Epithelial cell of esophagus (primary cell): Measurements from ENCODE around the gene TPPP3.

Source experiments
- DNase-seq: peaks from one replicate; pipeline ENCODE4 v3.0.0; 2010; ENCODE audit warnings: low read depth
- H3K4me3 ChIP-seq: 2 replicates; pipeline ENCODE4 v1.5.1; 2011; ENCODE audit warnings: mild to moderate bottlenecking, low read length, control low read depth
- TF ChIP-seq, protein P1 (sequence below): IDR thresholded peaks from 2 replicates; pipeline ENCODE4 v1.5.1; 2011; ENCODE audit warnings: low read depth, mild to moderate bottlenecking, low read length, control low read depth, inconsistent platforms; ENCODE audit not compliant: insufficient read depth; ENCODE audit errors: missing control alignments

TPPP3 gene

DNA sequence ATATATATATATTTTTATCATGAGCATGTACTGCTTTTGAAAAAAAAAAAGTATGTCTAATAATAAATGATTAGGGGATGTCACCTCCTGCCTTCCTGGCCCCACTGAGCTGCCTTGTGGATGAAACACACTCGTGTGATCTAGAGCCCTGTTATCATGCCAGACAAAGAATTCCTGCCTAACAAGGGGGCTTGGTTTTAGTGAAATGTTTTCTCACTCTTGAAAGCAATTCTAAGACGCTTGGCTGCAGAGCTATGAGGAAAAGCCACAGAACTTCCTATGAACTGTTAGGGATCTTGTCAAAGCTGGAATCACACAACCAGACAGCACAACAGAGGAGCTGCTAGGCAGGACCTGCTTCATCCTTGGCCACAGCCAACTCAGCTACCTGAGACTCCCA, 19.0 kb upstream of the TPPP3 start:
- TF ChIP-seq, protein P1, sequence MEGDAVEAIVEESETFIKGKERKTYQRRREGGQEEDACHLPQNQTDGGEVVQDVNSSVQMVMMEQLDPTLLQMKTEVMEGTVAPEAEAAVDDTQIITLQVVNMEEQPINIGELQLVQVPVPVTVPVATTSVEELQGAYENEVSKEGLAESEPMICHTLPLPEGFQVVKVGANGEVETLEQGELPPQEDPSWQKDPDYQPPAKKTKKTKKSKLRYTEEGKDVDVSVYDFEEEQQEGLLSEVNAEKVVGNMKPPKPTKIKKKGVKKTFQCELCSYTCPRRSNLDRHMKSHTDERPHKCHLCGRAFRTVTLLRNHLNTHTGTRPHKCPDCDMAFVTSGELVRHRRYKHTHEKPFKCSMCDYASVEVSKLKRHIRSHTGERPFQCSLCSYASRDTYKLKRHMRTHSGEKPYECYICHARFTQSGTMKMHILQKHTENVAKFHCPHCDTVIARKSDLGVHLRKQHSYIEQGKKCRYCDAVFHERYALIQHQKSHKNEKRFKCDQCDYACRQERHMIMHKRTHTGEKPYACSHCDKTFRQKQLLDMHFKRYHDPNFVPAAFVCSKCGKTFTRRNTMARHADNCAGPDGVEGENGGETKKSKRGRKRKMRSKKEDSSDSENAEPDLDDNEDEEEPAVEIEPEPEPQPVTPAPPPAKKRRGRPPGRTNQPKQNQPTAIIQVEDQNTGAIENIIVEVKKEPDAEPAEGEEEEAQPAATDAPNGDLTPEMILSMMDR, result no peak
- no peak overlapping the region for H3K4me3 ChIP-seq
- no peak for DNase-seq

DNA sequence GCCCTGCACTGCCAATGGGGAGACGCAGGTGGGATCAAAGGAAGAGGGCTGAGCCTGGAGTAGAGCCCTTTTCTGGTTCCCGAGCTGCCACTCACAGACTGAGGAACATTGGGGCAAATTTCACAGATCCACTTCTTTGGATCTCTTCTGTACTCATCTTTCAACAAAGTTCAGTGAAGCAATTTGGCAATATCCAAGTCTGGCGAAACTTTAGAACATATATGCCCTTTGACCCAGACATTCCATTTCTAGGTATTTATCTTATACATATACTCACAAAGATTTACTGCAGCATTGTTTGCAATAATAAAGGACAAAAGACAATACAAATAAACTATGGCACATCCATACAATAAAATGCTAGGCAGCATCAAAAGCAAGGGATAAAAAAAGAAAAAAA, 18.0 kb upstream of the TPPP3 start:
- DNase-seq, result no peak
- no peak overlapping the region for H3K4me3 ChIP-seq
- TF ChIP-seq, protein P1, result no peak

DNA sequence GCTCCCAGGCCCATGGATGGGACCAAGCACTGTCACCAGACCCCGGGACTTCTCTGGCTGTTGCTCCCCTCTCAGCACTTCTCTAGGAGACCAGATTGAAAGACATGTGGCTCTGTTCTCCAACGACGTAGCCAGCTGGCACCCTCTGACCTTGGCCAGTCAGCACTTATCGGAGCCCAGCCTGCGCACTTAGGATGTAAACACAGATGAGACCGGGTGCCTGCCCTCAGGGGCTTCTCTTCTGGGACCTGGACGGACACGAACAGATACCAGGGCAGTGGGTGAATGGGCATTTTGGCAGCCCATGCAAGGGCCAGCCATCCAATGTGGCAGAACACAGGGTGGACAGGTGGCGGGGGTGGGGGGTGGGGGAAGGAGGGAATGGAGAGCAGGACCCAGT, 16.3 kb upstream of the TPPP3 start:
- DNase-seq, result no peak
- TF ChIP-seq, protein P1, result no peak
- H3K4me3 ChIP-seq, result no peak overlapping the region

DNA sequence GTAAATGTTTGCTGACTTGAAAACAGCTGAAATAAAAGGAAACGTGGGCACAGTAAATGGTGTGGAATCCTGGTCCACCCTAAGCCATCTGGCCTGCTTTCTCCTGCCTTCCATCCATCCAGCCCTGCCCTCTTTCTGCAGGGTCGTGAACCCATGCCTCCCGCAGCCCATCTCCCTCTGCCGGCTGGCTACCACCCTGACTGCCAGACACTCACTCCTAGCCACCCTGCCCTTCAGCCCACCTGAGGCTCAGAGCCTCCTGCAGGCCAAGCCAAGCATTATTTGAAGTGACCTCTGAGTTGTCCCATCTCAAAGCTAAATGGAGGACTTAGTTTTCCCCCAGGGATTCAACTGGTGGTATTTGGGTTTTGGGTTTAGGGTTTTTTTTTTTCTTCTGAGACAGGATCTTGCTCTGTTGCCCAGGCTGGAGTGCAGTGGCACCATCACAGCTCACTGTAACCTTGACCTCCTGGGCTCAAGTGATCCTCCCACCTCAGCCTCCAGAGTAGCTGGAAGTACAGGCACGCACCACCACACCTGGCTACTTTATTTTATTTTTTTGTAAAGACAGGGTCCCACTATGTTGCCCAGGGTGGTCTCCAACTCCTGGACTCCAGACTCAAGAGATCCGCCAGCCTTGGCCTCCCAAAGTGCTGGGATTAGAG, 14.6 kb upstream of the TPPP3 start:
- H3K4me3 ChIP-seq, result no peak overlapping the region
- DNase-seq, result no peak
- TF ChIP-seq, protein P1, result no peak

DNA sequence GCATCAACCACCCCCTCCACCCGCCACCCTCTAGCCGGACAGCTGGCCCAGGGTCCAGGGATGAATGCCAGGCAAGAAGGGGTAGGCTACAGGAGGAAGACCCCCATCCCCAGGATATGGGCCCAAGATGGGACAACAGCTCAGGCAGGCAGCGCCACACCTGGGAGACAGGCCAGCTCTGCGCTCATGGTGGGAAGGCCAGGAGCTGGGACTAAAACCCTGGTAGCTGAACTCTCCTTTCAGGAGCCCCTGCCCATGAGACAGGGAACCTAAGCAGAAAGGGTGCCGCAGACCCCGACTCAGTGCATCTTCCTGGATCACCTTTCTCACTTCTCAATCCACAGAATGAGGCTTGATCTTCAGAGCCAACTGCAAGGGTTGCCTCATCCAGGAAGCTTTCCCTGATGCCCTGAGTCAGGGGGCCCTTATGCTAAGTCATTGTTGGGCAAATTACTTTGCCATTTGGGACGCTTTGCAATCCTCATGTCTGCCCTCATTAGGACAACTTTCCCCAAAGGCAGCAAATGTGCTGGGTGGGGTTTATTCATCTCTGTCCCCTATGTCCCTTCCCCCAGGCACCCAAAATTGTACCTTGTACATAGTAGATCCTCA, 14.0 kb upstream of the TPPP3 start:
- H3K4me3 ChIP-seq, result no peak overlapping the region
- peak; percentile 60 for DNase-seq
- TF ChIP-seq, protein P1, result no peak

DNA sequence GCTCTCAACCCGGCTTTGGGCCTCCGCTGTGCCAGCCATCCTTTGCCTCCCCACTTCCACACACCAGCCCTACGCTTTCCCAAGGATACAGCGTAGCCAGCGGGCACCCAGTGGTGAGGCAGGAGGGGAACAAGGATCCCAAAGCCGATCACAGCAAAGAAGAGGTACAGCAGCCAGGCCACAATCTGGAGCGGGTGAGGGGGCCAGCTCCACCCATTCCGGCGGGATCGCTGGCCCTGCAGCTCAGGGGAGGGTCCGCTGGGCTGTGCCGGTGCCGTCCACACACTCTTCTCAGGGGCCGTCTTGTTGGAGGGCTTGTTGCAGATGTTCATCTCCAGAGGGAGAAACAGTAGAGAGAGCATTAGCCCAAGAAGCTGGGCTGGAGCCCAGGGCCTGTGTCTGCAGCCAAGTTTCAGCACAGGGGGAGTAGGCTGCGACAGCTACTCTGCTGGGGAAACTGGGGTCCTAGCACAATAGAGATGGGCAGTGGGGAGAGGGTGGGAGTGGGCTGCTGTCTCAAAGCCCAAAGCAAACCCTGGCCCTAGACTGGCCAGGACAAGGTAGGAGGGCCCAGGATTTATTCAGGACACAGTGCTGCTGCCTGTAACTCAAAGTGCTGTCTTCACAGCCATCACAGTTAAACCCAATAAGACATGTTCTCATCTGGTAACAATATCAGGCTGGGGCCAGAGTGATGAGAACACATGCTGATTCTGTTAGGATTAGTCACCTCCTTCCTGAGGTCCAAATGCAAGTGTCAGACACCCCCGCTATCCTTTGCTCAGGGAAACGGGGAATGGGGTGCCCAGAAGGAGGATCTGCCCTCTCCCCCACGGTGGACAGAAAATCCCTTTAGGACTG, 13.0 kb upstream of the TPPP3 start:
- DNase-seq, result peak; percentile 83
- TF ChIP-seq, protein P1, result no peak
- no peak overlapping the region for H3K4me3 ChIP-seq
